Activated CD4-positive, alpha-beta T cell treated with anti-CD3 and anti-CD28 coated beads, Interleukin-2, amount 50 U/mL, for 4 hours (primary cell): Measurements from ENCODE around the gene HGFAC.

Experiments
- DNase-seq, 2 experiments: peaks; one replicate each; pipeline ENCODE4 v3.0.0-alpha.2; 2020

The HGFAC gene

DNA sequence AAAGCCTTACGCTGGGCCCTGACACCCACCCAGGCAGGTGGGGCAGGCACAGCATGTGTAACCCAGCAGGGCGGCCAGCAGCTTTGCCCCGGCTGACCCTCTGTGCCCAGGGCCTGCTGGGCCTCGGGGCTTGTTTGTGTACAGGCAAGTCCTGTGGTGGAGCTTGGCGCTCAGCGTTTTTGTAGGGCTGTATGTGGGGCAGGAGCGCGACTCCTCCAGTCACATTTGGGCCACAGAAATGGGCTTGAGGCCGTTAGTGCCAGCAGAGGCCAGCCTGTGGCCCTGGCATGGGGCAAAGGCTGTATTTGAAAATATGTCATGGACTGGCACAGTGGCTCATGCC is 14.7 kb upstream of the HGFAC start:
- no peak for DNase-seq

DNA sequence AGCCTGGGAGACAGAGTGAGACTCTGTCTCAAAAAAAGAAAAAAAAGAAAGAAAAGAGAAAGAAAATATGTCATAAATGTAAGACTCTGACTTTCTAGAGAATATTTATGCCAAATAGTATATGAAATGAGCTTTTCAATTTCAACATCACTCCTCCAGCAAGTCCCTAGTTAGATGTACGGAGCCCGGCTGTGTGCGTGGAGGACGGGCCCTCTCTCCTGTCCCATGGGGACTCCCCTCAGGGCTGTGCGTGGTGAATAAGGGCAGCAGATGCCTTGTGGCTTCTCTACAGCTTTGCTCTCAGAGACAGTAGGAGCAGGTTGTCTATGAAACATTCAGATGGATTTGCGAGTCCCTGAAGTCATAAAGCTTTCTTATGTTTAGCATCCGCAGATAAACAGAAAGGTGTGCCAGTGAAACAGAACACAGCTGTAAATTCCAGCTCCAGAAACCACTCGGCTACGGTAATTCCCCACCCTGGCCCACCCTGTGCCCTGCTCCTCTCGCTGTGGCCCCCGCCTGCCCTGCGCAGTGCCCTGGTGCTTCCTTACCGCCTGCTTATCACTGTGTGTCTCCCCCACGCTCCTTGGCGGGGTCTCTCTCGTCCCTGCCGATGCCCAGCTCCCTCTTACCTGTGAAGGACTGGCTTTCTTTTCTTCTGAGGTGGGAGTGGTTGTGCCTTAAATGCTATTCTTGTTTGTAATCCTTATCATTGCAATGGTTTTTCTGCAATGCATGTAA is 13.9 kb upstream of the HGFAC start:
- DNase-seq: no peak

DNA sequence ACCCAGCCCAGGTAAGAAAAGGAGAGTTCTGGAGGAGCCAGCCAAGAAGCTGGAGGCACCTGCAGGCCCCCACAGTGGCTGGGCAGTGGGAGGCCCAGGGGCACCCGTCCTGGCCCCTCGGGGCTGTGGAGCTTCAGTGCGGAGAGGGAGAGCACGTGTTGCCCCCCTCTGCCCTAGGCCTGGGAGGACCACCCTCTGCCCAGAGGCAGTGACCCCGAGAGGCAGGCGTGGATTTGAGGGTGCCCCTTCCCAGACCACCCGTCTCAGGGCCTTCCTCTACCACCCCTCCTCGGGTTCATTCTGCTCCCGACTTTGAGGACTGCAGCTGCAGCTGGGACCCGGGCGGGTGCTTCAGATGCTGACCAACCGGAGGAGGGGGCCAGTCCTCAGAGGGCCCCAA is 12.1 kb upstream of the HGFAC start:
- no peak for DNase-seq

DNA sequence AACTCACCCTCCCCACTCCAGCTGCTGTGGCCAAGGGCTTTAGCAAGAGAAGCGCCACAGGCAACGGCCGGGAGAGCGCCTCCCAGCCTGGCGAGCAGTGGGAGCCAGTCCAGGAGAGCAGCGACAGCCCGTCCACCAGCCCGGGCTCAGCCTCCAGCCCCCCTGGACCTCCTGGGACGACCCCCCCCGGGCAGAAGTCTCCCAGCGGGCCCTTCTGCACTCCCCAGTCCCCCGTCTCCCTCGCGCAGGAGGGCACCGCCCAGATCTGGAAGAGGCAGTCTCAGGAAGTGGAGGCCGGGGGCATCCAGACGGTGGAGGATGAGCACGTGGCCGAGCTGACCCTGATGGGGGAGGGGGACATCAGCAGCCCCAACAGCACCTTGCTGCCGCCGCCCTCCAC is 11.2 kb upstream of the HGFAC start:
- DNase-seq: no peak

DNA sequence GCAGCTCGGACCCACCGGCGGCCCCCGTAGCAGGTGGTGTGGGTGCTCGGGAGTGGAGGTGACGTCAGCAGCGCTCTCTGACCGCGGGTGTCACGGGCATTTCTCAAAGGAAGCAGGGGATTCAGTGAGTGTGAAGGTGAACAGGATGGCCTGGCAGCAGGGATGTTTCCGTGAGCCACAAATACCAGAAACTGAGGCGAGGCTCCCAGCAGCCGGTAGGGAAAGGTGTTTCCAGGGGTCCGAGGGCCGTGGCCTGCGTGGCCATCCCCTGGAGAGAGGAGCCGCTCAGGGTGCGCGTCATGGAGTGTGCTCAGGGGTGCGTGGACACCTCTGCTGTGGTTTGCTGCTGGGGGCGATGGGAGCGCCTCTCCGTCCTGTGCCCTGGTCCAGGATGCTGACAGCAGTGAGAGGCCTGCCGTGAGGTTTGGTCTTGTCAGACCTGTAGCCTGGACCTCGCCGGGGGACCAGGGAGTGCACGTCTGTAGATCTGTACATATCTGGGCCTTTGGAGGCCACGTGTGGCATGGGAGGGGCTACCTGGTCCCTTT is 10.2 kb upstream of the HGFAC start:
- no peak for DNase-seq

DNA sequence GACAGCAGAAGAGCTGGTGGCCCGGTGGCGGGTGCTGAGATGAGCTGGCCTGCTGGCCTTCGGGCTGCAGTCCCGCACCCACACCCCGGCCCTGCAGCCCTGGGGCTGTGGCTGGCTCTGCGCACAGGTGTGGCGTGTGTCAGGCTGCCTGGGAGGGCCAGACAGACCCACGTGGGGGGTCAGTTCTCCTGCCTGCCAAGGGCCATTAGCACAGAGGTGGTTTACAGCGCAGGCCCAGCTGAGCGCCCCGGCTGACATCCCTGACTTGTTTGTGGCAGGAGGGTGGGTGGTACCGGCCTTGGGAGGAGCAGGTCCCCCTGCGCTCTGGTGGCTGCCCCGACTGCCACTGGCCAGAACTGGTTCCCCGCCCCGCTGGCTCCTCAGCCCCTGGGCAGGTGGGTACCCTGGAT is 9.4 kb upstream of the HGFAC start:
- no peak for DNase-seq

DNA sequence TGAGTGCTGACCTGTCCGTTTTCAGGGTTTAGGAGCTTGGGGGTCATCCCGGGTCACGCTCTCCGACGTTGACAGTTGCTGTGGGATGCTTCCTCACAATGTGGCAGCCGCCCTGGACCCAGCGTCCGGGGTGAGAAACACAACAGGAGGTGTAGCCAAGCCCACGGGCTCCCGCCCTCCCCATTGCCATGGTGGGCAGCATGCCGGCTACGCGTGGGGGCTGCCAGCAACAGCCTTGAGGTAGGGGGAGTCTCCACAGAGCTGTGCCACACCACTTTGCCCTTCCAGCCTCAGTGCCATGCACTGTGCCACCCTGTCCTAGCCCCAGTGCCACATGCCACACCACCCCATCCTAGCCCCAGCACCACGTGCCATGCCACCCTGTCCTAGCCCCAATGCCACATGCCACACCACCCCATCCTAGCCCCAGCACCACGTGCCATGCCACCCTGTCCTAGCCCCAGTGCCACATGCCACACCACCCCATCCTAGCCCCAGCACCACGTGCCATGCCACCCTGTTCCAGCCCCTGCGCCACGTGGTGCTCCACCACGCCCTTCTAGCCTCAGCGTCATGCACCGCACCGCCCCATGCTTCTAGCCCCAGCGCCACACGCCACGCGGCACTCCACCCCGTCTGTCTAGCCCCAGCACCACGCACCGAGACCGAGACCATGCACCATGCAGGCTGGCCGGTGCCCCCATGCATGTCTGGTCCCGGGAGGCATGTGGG is 8.5 kb upstream of the HGFAC start:
- DNase-seq: no peak

DNA sequence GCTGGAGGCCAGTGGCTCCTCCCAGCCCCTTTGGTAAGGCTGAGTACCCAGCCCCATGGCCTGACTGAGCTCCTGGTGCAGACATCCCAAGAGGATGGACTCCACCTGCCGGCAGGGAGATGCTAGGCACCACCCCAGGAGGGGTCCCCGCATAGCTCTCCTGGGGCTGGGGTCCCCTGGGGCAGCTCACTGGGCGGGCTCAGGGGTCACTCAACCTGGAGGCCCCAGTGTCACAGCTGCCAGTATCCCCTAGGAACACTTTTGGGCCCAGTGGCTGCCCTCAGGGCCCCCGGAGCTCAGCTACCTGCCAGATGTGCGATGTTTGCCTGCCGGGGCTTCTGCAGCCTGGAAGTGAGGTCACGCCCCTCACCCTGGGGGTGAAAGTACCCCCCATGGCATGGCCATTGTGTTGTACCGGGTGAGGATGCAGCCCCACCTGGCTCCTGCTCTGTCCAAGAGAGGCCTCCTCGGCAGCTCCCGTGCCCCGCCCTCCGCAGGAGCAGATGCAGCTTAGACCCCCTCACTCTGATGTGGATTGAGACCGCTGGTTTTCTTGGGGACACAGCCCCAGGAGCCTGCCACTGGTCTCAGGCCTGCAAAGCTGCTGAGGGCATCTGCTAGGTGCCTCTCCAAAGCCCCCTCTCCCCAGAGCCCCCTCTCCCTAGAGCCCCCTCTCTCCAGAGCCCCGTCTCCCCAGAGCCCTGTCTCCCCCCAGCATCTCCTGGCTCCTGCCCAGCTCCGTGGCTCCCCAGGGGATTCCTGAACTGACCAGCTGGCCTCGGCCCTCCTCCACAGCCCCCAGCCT is 6.7 kb upstream of the HGFAC start:
- no peak for DNase-seq

DNA sequence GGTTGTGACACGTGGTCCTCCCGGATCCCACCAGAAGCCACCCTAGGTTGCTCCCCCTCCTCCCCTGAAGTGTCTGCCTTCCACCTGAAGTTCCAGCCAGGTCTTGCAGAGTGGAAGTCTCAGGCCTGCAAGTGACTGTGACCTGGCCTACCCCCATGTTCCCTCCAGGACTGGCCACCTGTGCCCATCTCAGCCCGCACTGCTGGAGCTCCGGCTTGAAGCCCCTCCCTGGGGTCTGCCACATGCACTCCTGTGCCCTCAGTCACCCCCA is 6.1 kb upstream of the HGFAC start:
- no peak for DNase-seq

DNA sequence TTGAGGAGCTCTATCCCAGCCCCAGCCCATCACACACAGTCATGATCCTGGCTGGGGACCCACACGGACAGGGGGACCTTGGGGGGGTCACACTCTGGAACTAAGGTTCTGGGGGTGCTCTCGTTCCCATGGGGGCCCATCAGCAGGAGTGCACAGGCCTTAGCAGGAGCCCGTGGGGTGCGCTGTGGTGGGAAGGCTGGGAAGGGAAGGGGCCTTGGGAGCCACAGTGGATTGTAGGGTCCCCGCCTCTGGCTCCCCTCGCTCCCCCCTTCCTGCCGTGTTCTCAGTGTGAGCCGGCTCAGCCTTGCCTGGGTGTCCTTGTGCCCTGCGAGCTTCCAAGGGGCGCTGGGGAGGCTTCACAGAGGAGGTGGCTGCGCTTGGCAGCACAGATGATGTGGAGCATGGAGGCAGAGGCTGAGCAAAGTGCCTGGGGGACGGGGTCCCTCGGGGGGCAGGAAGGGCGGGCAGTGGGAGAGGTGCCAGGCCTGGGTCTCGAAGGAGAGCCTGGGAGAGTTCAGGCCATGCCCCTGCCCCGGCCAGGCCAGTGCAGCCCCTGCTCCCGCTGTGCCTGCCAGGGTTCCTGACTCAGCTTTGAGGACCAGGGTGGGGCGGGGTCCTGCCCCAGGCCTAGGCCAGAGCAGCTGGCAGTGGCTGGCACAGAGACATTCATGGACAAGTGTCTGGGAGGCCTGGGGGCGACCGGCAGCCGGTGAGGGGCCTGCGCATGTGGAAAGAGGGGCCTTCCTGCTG is 5.5 kb upstream of the HGFAC start:
- no peak for DNase-seq

DNA sequence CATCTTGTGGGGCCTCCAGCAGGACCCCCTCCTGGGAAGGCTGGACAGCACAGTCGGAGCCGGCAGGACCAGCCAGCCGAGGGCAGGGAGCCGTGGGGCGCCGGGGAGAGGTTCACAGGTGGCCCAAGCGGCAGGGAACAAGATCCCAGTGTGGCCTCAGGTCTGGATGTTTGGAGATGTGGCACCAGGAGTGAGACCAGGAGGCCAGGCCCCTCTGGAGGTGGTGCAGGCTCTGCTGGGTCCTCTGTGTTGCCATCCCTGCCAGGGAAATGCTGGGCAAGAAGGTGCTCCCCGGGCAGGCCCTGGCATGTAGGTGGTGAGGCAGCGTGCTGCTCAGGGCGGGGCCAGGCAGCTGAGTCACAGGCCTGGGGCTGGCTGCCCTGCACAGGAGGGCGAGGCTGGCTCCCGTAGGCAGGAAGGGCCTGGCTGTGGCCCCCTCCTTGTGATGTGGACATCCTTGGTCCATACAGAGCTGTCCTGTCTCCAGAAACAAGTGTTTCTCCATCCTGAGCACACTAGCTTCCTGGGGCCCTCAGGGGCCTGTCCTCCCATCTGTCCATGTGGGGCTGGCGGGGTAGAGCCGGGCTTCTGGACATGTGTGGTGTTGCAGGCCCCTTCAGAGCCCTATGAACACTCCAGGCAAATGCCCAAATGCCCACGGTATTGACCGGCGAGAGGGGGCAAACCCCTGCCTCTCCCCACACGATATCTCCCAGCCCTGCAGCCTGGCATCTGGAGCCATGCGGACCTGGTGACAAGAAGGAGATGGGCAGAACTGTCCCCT is 4.8 kb upstream of the HGFAC start:
- DNase-seq: no peak

DNA sequence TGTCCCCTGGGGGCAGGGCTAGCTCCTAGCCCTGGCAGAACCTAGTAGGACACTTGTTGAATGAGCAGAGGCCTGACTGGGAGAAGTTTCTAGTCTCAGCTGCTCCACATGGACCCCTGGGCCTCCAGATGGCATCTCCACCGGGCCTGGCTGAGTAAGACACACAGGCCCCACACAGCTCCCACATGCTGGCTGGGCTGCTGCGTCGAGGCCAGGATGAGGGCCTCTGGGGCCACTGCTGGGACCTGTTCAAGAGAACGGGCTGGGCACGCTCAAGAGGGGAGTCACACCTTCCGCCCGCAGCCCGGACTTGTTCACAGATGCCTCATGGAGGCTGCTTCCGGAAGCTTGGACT is 4.2 kb upstream of the HGFAC start:
- DNase-seq: no peak

DNA sequence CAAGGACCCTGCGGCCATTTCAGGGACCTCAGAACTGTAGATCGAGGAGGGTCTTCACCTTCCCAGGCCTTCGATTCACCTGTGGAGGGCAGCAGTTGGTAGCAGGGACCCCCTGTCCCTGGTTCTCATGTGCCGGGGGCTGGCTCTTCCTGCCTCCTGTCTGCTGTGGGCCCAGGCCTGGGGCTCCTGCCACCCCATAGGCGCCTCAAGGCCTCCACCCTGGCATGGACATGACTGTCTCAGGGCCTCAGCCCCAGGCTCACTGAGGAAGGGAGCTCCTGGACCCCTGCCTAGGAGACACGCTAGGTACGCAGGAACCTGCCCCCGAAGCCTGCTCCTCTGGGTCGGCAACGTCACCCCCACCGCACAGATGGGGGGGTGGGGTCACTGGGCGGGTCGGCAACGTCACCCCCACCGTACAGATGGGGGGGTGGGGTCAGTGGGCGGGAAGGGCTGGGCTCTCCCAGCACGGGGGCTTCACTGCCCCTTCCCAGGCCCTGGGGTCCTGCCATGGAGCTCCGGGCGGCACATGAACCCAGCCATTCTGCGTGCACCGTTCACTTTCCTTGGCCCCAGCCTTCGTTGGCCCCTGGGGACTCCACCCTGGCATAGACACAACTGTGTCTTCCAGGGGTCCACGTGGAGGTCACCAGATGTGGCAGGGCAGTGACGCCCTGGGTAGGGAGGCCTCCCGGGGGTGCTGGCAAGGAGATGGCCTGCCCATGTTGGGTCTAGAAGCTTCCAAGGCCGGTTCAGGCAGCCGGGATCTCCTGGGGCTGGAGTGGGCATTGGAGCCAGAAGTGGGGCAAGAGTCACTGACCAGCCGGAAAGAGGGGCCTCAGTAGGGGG is 3.5 kb upstream of the HGFAC start:
- no peak for DNase-seq

DNA sequence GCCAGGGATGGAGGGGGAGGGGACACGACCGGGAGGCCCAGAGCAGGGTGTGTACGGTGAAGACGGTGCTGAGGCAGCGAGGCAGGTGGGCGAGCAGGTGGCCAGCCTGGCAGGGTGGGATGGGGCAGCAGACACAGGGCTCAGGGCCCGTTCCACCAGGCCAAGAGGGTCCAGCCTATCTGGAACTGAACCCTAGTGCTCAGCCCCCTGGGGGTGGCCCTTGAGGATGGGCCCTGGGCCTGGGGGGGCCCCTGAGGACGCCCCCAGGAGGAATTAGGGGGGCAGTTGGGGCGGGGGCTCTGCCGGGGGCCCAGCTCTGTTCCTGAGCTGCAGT is 3.0 kb upstream of the HGFAC start:
- DNase-seq: no peak

DNA sequence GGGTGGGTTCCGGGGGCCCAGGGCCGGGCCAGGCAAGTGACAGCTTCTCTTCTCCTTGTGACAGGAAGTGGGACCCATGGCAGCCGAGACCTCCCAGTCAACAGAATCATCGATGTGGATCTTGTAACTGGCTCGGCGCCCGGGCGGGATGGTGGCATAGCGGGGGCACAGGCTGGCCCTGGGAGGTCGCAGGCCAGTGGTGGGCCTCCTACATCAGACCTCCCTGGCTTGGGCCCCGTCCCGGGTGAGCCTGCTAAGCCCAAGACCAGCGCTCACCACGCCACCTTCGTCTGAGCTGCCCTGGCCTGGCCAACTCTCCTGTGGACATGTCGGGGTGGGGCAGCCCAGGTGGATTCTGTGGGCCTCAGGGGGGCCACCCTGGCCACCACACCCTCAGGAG is 2.4 kb upstream of the HGFAC start:
- no peak for DNase-seq

DNA sequence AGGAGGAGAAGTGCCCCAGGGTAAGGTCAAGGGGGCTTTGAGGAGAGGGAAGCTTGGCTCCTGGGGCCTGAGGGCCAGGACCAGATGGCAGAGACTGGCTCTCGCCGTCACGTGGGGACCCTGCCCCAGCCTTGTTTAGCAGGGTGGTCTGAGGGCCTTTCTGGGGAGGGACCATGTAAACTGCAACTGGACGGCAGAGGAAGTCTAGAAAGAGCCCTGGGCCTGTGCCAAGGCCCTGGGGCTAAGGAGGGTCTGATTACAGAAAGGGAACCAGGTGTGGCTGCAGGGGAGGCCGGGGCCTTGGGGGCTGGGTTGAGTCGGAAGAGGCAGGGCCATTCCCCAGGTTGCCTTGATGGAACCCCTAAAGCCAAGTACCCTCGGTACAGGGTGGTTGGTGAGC is 1.8 kb upstream of the HGFAC start:
- no peak for DNase-seq

DNA sequence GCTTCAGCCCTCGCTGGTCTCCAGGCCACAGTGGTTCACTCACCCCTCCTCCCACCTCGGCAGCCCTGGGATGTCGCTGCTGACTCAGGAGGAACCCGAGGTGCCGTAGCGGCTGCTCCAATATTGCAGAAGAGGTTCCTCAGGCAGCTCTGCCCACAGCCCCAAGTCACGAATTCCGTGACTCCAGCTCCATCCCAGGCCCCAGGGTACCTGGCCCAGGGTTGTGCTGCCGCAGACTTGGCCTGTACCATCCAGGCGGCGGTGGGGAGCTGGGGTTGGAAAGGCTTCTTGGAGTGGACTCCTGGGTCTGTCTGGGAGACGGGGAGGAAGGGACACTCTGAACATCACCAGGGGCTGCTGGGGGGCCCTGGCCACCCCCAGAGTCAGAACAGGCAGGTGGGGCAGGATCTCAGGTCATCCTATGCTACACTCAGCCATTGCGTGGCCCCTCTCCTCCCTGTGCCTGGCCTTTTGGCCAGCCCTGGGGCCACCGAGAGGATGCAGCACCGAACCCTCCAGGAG is 728 bp upstream of the HGFAC start:
- DNase-seq: no peak

DNA sequence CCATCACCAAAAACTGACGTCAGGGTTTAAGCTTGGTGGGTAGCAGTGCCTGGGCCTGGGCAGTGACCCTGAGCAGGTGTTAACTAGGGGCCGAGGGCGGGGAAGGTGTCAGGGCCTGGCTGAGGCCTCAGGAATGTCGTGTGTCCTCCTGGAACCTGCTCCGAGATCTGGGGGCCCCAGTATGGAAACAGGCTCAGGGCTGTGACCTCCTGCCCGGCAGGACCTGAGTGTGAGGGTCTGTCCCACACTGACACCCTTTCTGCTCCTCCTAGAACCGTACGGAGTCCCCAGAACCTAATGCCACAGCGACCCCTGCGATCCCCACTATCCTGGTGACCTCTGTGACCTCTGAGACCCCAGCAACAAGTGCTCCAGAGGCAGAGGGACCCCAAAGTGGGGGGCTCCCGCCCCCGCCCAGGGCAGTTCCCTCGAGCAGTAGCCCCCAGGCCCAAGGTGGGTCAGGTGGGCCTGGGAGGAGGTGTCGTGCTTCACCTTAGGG is 741 bp downstream of the HGFAC start:
- no peak for DNase-seq

DNA sequence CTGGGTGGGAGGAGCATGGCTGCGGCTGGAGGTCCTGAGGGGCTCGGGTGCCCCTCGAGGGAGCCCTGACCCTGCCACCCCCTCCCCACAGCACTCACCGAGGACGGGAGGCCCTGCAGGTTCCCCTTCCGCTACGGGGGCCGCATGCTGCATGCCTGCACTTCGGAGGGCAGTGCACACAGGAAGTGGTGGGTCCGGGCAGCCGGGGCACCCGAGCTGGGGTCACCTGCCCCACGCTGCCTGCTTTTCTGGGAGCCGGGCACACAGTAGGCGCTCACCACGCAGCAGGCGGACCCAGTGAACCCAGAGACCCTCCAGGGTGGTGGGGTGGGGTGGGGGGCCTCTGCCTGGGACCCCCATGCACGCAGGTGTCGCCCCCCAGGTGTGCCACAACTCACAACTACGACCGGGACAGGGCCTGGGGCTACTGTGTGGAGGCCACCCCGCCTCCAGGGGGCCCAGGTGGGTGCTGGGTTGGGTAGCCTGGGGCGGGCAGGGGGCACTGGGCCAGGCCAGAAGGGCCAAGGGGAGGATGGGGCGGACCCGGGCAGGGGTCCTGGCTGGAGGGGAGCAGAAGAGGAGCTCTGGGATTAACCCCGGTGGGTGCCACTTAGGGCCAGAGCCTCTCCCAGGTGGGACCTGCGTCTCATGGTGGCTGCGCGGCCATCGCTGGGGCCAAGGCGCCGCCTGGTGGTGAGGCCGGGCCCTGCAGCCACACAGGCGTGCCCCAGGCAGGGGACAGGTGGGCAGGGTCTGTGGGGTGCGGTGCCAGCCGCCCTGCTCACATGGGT is 1.4 kb downstream of the HGFAC start:
- peak; percentile 48 to 54 for DNase-seq

DNA sequence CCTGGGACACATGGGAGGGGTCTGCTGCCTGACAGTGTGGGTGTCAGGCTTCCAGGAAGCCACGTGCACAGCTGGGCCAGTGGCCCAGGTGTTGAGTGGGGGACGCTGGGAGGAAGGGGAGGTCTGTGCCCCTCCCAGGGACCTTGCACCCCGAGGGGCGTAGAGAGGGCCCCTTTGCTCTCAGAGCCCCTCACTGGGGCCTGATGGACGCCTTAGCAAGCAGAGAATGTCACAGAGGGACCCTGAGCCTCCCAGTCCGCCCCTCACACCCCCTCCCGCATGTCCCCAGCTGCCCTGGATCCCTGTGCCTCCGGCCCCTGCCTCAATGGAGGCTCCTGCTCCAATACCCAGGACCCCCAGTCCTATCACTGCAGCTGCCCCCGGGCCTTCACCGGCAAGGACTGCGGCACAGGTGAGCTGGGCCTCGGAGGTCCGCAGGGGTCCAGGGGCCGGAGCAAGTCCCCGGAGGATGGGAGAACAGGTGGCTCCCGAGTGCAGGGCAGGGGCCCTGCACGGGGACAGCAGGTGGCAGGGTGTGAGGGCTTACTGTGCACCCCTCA is 2.1 kb downstream of the HGFAC start:
- DNase-seq: no peak
